HEK293 (cell line): ENCODE data around the gene RHOD.

Experiments
- CTCF ChIP-seq: fragments of 450-650 bp; formaldehyde crosslinking; IDR thresholded peaks from 2 replicates; pipeline ENCODE4 v1.5.1; 2016; ENCODE audit warnings: missing biosample characterization, missing genetic modification characterization
- ZBTB20 ChIP-seq: fragments of 450-650 bp; formaldehyde crosslinking; IDR thresholded peaks from 2 replicates; pipeline ENCODE4 v1.5.1; 2016; ENCODE audit warnings: missing biosample characterization, missing genetic modification characterization
- ZNF112 ChIP-seq: fragments of 450-650 bp; formaldehyde crosslinking; IDR thresholded peaks from 2 replicates; pipeline ENCODE4 v1.5.0; 2017; ENCODE audit warnings: missing biosample characterization, missing genetic modification characterization
- ZNF157 ChIP-seq: fragments of 450-650 bp; formaldehyde crosslinking; IDR thresholded peaks from 2 replicates; pipeline ENCODE4 v1.5.1; 2016; ENCODE audit warnings: missing biosample characterization, missing genetic modification characterization
- ZNF18 ChIP-seq: fragments of 450-650 bp; formaldehyde crosslinking; IDR thresholded peaks from 2 replicates; pipeline ENCODE4 v1.5.1; 2016; ENCODE audit warnings: missing biosample characterization, missing genetic modification characterization
- ZNF311 ChIP-seq: fragments of 450-650 bp; formaldehyde crosslinking; IDR thresholded peaks from 2 replicates; pipeline ENCODE4 v1.5.1; 2017; ENCODE audit warnings: missing biosample characterization, missing genetic modification characterization, borderline replicate concordance
- ZNF560 ChIP-seq: fragments of 450-650 bp; formaldehyde crosslinking; IDR thresholded peaks from 2 replicates; pipeline ENCODE4 v1.5.1; 2017; ENCODE audit warnings: missing biosample characterization, missing genetic modification characterization, borderline replicate concordance

- TF ChIP-seq ZBTB20 (no peak), ZNF311 (tag by site-specific recombination) (no peak), CTCF (tag by site-specific recombination) (no peak), ZNF560 (tag by site-specific recombination) (no peak), ZNF18 (tag by site-specific recombination) (no peak), ZNF157 (tag by site-specific recombination) (no peak), ZNF112 (no peak)
Observed at GRCh38 chr11:67117672-67118180, 61.1 kb downstream of the RHOD start.
